ENCODE data around the gene FAM43A. TPM values are rescaled to one million over a fixed set of nuclear protein-coding genes. Genes with fewer than 3 reads are reported as not detected.

FAM43A gene
- total and polyA plus RNA-seq, 9 of the 15 experiments (the other 6 are each of a cell fraction or from before 2014, with no cell fraction given), result 0.03 to 1.2 (median 0.21) TPM

DNA sequence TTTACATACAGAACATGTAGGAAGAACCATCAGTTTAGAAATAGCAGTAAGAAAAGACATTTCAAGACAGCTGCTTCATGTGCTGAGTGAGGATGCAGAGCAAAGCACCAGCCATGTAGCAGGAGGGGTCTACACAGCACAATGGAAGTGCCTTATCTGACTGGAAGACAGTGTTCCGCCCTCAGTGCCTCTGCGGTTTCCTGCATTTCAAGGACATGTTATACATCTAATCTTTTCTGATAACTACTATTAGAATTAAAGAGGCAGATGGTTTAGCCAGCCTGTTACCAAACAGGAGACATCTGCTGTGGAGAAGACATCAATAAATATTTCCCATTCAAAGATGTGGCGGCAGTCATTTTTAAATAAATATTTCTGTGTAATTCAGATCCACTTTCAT lies 24.3 kb upstream of the FAM43A start:
- TF ChIP-seq SAP30 (IDR thresholded peaks at IDR 0.05; ENCODE audit: borderline replicate concordance, insufficient read depth, low read depth, low read length, poor library complexity, severe bottlenecking) (no peak), MEF2A (IDR thresholded peaks at IDR 0.05; ENCODE audit: control insufficient read depth, low read depth, low read length) (no peak), HNRNPH1 (optimal IDR thresholded peaks at IDR 0.05; ENCODE audit: low read depth, low read length) (no peak), EP300 (IDR thresholded peaks at IDR 0.05; ENCODE audit: low read length) (no peak)
- TF ChIP-seq, protein P1, sequence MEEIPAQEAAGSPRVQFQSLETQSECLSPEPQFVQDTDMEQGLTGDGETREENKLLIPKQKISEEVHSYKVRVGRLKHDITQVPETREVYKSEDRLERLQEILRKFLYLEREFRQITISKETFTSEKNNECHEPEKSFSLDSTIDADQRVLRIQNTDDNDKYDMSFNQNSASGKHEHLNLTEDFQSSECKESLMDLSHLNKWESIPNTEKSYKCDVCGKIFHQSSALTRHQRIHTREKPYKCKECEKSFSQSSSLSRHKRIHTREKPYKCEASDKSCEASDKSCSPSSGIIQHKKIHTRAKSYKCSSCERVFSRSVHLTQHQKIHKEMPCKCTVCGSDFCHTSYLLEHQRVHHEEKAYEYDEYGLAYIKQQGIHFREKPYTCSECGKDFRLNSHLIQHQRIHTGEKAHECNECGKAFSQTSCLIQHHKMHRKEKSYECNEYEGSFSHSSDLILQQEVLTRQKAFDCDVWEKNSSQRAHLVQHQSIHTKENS (CRISPR knock-in tag; IDR thresholded peaks at IDR 0.05), result no peak
- TF ChIP-seq, protein P2, sequence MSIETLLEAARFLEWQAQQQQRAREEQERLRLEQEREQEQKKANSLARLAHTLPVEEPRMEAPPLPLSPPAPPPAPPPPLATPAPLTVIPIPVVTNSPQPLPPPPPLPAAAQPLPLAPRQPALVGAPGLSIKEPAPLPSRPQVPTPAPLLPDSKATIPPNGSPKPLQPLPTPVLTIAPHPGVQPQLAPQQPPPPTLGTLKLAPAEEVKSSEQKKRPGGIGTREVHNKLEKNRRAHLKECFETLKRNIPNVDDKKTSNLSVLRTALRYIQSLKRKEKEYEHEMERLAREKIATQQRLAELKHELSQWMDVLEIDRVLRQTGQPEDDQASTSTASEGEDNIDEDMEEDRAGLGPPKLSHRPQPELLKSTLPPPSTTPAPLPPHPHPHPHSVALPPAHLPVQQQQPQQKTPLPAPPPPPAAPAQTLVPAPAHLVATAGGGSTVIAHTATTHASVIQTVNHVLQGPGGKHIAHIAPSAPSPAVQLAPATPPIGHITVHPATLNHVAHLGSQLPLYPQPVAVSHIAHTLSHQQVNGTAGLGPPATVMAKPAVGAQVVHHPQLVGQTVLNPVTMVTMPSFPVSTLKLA (conservative IDR thresholded peaks at IDR 0.05), result no peak
- ChIA-PET POLR2A (interaction anchor here (0.8 to 1.5 kb wide), 2 partner anchors 10 to 790 kb away, joined by 3 to 6 read pairs; partner anchors contain the start of gene LSG1), CTCF (ENCODE audit: low intra/inter-chr PET ratio) (no interaction called here)
- H4K20me1 ChIP-seq (replicated peaks; ENCODE audit: control insufficient read depth, insufficient read depth, low read length), result no peaks in the 10 kb centered on the region; the same call in 1 of the 2 replicates
- H3K9me3 ChIP-seq (replicated peaks; ENCODE audit: control insufficient read depth, insufficient read depth, low read depth, low read length), result no peaks in the 10 kb centered on the region
- H3K27ac ChIP-seq (ENCODE audit: extremely low read depth, low read depth, low read length), result no peak overlapping the region
- H3K4me1 ChIP-seq (replicated peaks in 1 of 2; ENCODE audit: control insufficient read depth in 2 of 2, insufficient read depth in 2 of 2, low read length in 2 of 2), result no peaks in the 10 kb centered on the region
- 84% methylated on average over 3 of the region's 3 CpGs for WGBS (ENCODE audit: insufficient coverage, low coverage, missing lambda C conversion rate)
- no peak for ATAC-seq
- peaks cover 72% of the 10 kb centered on the region for H3K36me3 ChIP-seq (ENCODE audit: control insufficient read depth, insufficient read depth, low read length)
- no peak overlapping the region for H3K4me2 ChIP-seq (ENCODE audit: insufficient read depth, low read length)
- in situ Hi-C loops (cut with MboI) (no loop called here), intact Hi-C loops (cut with micrococcal nuclease) (no loop called here)
- no peak overlapping the region for H2AFZ ChIP-seq (ENCODE audit: low read depth, low read length)
- no peak for FAIRE-seq
- no peaks in the 10 kb centered on the region for H3K9me1 ChIP-seq (ENCODE audit: control insufficient read depth, insufficient read depth, low read length)
- H3K79me2 ChIP-seq (ENCODE audit: control insufficient read depth, insufficient read depth, low read length), result no peaks in the 10 kb centered on the region
- BruUV-seq (replicated peaks), result no TSS peak
- H3K27me3 ChIP-seq (ENCODE audit: control insufficient read depth in 2 of 2, insufficient read depth in 2 of 2, low read length in 2 of 2), result no peaks in the 10 kb centered on the region
- H3K4me3 ChIP-seq, result no peak overlapping the region
- no peak for DNase-seq (ENCODE audit: extremely low read depth in 1 of 4, low spot score in 3 of 4)
- H3K9ac ChIP-seq (ENCODE audit: insufficient read depth in 1 of 2, low read depth in 2 of 2, low read length in 2 of 2), result no peak overlapping the region

Measured in K562 (cell line).